Esophagus squamous epithelium (tissue), 4 donors: ENCODE measurements around the gene VSX1.

Experiments
- CTCF ChIP-seq, 6 experiments: fragments of 450-650 bp in 4 of 6; fragments of 200-600 bp in 2 of 6; sonication (generic) in 2 of 6; IDR thresholded peaks; one replicate each; pipeline ENCODE4 v1.5.1; 2016 to 2019; ENCODE audit warnings: antibody characterized with exemption in 6 of 6, mild to moderate bottlenecking in 4 of 6, moderate library complexity in 4 of 6
- POLR2A ChIP-seq, 4 donors: fragments of 450-650 bp; IDR thresholded peaks; one replicate each; pipeline ENCODE4 v1.6.1; 2017; ENCODE audit warnings: antibody characterized with exemption in 4 of 4, mild to moderate bottlenecking in 4 of 4, moderate library complexity in 3 of 4

GRCh38 chr20:25041813-25042530 lies 40.0 kb downstream of the VSX1 start:
- TF ChIP-seq CTCF (IDR thresholded peaks at IDR 0.05) (no peak), POLR2A (IDR thresholded peaks at IDR 0.05) (no peak)
